Activated naive CD8-positive, alpha-beta T cell (primary cell): ENCODE results near the gene TRIM49C.
"Not testable (repeated sequence)": the region's sequence is repeated elsewhere in the genome, so short reads cannot be mapped to it uniquely, and the experiment has no call there.

Experiments used
- H3K27ac Mint-ChIP-seq: one replicate; pipeline ENCODE4 v1.8.0; 2021; ENCODE audit warnings: mixed read lengths
- H3K27me3 Mint-ChIP-seq: one replicate; pipeline ENCODE4 v1.8.0; 2021; ENCODE audit warnings: mixed read lengths
- H3K36me3 Mint-ChIP-seq: one replicate; pipeline ENCODE4 v1.8.0; 2021; ENCODE audit warnings: mixed read lengths
- H3K4me1 Mint-ChIP-seq: one replicate; pipeline ENCODE4 v1.8.0; 2021; ENCODE audit warnings: low read depth, mixed read lengths
- H3K4me3 Mint-ChIP-seq: one replicate; pipeline ENCODE4 v1.8.0; 2021; ENCODE audit warnings: mild to moderate bottlenecking, mixed read lengths
- H3K9me3 Mint-ChIP-seq: one replicate; pipeline ENCODE4 v1.8.0; 2021; ENCODE audit warnings: low read depth, mixed read lengths

The TRIM49C gene, protein sequence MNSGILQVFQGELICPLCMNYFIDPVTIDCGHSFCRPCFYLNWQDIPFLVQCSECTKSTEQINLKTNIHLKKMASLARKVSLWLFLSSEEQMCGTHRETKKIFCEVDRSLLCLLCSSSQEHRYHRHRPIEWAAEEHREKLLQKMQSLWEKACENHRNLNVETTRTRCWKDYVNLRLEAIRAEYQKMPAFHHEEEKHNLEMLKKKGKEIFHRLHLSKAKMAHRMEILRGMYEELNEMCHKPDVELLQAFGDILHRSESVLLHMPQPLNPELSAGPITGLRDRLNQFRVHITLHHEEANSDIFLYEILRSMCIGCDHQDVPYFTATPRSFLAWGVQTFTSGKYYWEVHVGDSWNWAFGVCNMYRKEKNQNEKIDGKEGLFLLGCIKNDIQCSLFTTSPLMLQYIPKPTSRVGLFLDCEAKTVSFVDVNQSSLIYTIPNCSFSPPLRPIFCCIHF

DNA sequence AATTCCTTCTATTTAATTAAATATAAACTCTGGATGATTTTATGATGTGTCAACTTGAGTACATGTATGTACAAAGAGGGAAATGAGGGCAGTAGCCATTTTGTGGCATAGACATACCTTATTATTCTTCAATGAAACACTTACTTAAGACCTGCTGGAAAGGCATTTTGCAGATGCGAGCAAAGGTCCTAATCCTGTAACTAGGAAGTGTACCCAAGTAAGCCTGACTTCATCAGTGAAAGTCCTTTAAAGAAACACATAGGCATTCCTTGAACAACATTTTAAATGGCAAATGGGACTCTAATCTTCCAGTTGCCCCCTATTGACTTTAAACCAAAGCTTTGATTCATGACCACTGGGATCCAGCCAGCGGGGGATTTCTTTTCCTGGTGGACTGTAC lies at the start of gene TRIM49C:
TRIM49C (plus strand) TSS at position 301 of the 400 bp plus-strand sequence. CDS start 4,106 bp downstream, outside the sequence.
- H3K4me3 Mint-ChIP-seq, H3K36me3 Mint-ChIP-seq, H3K9me3 Mint-ChIP-seq, H3K27ac Mint-ChIP-seq, H3K4me1 Mint-ChIP-seq, H3K27me3 Mint-ChIP-seq: not testable (repeated sequence)

DNA sequence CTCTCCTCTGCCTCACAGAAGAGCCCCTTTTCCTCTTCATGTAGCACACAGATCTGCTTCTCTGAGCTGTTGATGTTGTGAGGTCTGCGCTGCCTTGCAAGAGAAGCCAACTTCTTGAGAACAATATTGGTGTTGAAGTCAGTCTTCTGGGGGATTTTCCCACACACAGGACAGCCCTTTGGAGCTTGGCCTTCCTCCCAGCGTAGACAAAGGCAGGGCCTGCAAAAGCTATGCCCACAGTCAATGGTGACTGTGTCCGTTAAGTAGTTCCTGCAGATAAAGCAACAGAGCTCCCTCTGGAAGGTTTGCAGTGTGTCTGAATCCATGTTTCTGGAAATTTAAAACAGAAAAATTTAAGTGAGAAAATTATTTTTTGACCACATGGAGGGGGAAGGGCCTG lies 6.7 kb upstream of the TRIM49C start:
- not testable (repeated sequence) for H3K9me3 Mint-ChIP-seq, H3K27me3 Mint-ChIP-seq, H3K27ac Mint-ChIP-seq

GRCh38 chr11:90051591-90052209 lies 20.8 kb downstream of the TRIM49C start:
- H3K4me3 Mint-ChIP-seq, H3K27ac Mint-ChIP-seq, H3K9me3 Mint-ChIP-seq, H3K36me3 Mint-ChIP-seq, H3K27me3 Mint-ChIP-seq, H3K4me1 Mint-ChIP-seq: not testable (repeated sequence)

More for the DNA sequence above, 6.7 kb upstream of the TRIM49C start:
- not testable (repeated sequence) for H3K36me3 Mint-ChIP-seq, H3K4me3 Mint-ChIP-seq, H3K4me1 Mint-ChIP-seq

DNA sequence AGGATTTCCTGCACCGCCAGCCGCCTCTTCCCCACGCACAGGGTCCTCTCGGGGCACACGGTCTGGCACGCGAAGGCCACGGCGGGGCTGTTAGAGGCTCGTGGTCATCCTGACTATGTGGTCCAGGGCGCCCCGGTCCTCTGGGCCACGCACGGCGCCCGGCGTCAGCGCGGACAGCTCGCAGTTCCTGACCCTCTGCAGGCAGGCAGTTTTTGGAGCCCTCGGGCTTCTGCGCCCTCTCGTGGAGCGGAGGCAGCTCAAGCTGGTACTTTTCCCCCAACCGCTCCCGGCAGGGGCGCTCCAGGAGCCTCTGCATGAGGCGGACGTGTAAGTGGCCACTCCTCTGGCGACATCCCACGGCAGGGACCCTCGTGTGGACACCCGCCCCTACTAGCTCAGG lies 21.4 kb downstream of the TRIM49C start:
- not testable (repeated sequence) for H3K36me3 Mint-ChIP-seq, H3K27me3 Mint-ChIP-seq, H3K9me3 Mint-ChIP-seq, H3K27ac Mint-ChIP-seq, H3K4me3 Mint-ChIP-seq, H3K4me1 Mint-ChIP-seq

- H3K27me3 Mint-ChIP-seq, H3K4me3 Mint-ChIP-seq, H3K27ac Mint-ChIP-seq, H3K36me3 Mint-ChIP-seq, H3K9me3 Mint-ChIP-seq, H3K4me1 Mint-ChIP-seq: not testable (repeated sequence)
Observed at GRCh38 chr11:90053545-90053944, 22.6 kb downstream of the TRIM49C start.

DNA sequence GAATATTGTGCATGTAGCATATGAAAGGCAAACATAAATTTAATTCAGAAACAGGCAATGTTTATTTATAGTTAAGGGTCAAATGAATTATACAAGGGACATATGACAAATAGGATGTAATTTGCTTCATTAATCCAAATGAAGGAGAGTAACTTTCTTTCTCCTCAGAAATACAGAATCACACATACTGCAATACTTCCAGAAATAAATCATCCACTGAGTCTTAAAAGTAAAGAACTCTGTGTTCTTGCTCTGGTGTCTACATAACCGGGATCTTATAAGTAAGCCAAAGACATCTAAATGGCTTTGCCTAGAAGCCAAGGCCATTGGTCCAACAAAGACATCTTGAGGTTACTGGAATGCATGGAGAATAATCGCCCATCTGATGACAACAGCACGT lies 54.7 kb downstream of the TRIM49C start, which contains the start of gene UBTFL1:
UBTFL1 (plus strand) TSS at position 301 of the 400 bp plus-strand sequence; CDS start at position 301, 0 bp downstream.
- not testable (repeated sequence) for H3K4me3 Mint-ChIP-seq, H3K4me1 Mint-ChIP-seq, H3K27ac Mint-ChIP-seq, H3K36me3 Mint-ChIP-seq, H3K9me3 Mint-ChIP-seq, H3K27me3 Mint-ChIP-seq

DNA sequence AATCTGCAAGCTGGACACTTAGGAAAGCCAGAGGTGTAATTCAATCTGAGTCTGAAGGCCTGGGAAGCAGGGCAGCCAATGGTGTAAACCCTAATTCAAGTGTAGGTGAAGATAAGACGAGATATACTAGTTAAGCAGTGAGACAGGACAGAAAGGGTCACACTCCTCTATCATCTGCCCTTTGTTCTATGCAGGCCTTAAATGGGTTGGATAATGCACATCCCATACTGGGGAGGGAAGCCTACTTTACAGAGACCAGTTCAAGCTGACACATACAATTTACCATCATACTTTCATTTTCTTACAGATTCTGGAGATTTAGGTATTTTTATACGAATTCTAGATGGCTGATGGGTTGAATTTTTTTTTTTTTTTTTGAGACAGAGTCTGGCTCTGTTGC lies 57.8 kb downstream of the TRIM49C start:
- H3K36me3 Mint-ChIP-seq, H3K4me1 Mint-ChIP-seq, H3K27me3 Mint-ChIP-seq, H3K9me3 Mint-ChIP-seq, H3K4me3 Mint-ChIP-seq, H3K27ac Mint-ChIP-seq: not testable (repeated sequence)
